Astrocyte (in vitro differentiated cells and primary cell): ENCODE results near the gene BCAR1. TPM values are rescaled to one million over a fixed set of nuclear protein-coding genes. Genes with fewer than 3 reads are reported as not detected.

Experiments used
- DNase-seq: peaks from one replicate; pipeline ENCODE4 v3.0.0-alpha.2; 2010; ENCODE audit warnings: low read depth
- FAIRE-seq: peaks from 2 replicates; lab custom pipeline; 2011; peaks lifted over from hg19 to GRCh38; lab: Jason Lieb, UNC
- H2AFZ ChIP-seq: 2 replicates; pipeline ENCODE4 v1.6.0; 2012; ENCODE audit warnings: low read depth, low read length, inconsistent platforms
- H3K27ac ChIP-seq: 2 replicates; pipeline ENCODE4 v1.5.1; 2011; ENCODE audit warnings: low read depth, low read length, inconsistent platforms
- H3K27me3 ChIP-seq: 2 replicates; pipeline ENCODE4 v1.6.0; 2011; ENCODE audit warnings: low read length, inconsistent platforms; ENCODE audit not compliant: insufficient read depth
- H3K36me3 ChIP-seq: 2 replicates; pipeline ENCODE4 v1.5.1; 2011; ENCODE audit warnings: low read length, inconsistent platforms; ENCODE audit not compliant: insufficient read depth
- H3K4me1 ChIP-seq: 2 replicates; pipeline ENCODE4 v1.5.1; 2011; ENCODE audit warnings: low read length, inconsistent platforms; ENCODE audit not compliant: insufficient read depth
- H3K4me2 ChIP-seq: 2 replicates; pipeline ENCODE4 v1.6.0; 2012; ENCODE audit warnings: low read length, inconsistent platforms
- H3K4me3 ChIP-seq: 2 replicates; pipeline ENCODE4 v1.5.1; 2011; ENCODE audit warnings: low read depth, mild to moderate bottlenecking, low read length, inconsistent platforms; ENCODE audit not compliant: insufficient read depth
- H3K79me2 ChIP-seq: 2 replicates; pipeline ENCODE4 v1.6.0; 2012; ENCODE audit warnings: mild to moderate bottlenecking, low read length, inconsistent platforms; ENCODE audit not compliant: insufficient read depth
- H3K9ac ChIP-seq: 2 replicates; pipeline ENCODE4 v1.6.0; 2012; ENCODE audit warnings: mild to moderate bottlenecking, low read length, inconsistent platforms
- H3K9me3 ChIP-seq: 2 replicates; pipeline ENCODE4 v1.5.1; 2012; ENCODE audit warnings: low read depth, mild to moderate bottlenecking, low read length, inconsistent platforms; ENCODE audit not compliant: insufficient read depth
- H4K20me1 ChIP-seq: 2 replicates; pipeline ENCODE4 v1.6.0; 2012; ENCODE audit warnings: low read length, inconsistent platforms; ENCODE audit not compliant: insufficient read depth
- H3K27ac Mint-ChIP-seq: one replicate; pipeline ENCODE4 v1.8.0; 2021; ENCODE audit warnings: mild to moderate bottlenecking, mixed read lengths; ENCODE audit not compliant: unreplicated experiment
- H3K27me3 Mint-ChIP-seq: one replicate; pipeline ENCODE4 v1.8.0; 2021; ENCODE audit warnings: low read depth, mixed read lengths; ENCODE audit not compliant: unreplicated experiment
- H3K36me3 Mint-ChIP-seq: one replicate; pipeline ENCODE4 v1.8.0; 2021; ENCODE audit warnings: low read depth, mixed read lengths; ENCODE audit not compliant: unreplicated experiment
- H3K4me1 Mint-ChIP-seq: one replicate; pipeline ENCODE4 v1.8.0; 2021; ENCODE audit warnings: low read depth, mixed read lengths; ENCODE audit not compliant: unreplicated experiment
- H3K4me3 Mint-ChIP-seq: one replicate; pipeline ENCODE4 v1.8.0; 2021; ENCODE audit warnings: mild to moderate bottlenecking, moderate library complexity, mixed read lengths; ENCODE audit not compliant: unreplicated experiment
- H3K9me3 Mint-ChIP-seq: one replicate; pipeline ENCODE4 v1.8.0; 2021; ENCODE audit warnings: mild to moderate bottlenecking, mixed read lengths; ENCODE audit not compliant: unreplicated experiment
- CTCF ChIP-seq: IDR thresholded peaks from 2 replicates; pipeline ENCODE4 v1.5.1; 2011; ENCODE audit warnings: low read depth, mild to moderate bottlenecking, inconsistent platforms, low read length, moderate library complexity; ENCODE audit not compliant: insufficient read depth
- EZH2 ChIP-seq: IDR thresholded peaks from 2 replicates; pipeline ENCODE4 v1.6.1; 2012; ENCODE audit warnings: mild to moderate bottlenecking, low read length, inconsistent platforms; ENCODE audit not compliant: insufficient read depth
- total RNA-seq: library from RNA; stranded (reverse); gene quantifications from 2 replicates; pipeline ENCODE4 v1.2.1, GENCODE V29; 2021

Gene BCAR1
- total RNA-seq, 1 donor from 2014 or later = 296 TPM

DNA sequence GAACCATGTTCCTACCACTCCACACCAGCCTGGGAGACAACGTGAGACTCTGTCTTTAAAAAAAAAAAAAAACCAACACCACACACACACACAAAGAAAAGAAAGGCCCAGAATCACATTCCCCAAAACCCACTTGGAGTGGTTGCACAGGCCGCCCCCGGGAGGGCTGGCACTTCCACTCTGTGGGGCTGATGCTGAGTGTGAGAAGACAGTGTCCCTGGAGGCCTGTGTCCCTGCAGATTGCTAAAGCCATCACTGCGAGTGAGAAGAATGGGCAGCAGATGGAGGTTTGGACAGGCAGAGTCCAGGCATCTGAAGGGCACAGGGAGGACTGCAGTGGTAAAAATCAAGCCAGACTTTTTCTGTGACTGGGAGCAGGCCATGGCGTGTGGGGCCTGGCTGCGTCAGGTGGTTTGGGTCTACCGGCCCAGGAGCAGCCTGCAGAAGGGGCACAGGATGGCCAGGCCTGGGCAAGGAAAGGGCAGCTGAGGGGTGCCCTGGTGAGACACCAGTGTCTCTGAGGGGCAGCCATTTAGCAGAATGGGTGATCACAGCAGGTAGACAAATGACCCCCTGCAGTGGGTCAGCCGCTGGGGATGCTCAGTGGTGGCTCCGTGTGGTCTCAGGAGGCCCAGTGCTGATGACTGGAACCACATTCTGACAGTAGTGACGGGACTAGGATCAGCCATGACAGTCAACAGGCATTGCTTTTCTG is 57.5 kb downstream of the BCAR1 start:
- Histone ChIP-seq H3K4me2 (no peak overlapping the region), H3K4me1 (no peaks in the 10 kb centered on the region), H3K79me2 (no peaks in the 10 kb centered on the region), H3K36me3 (no peaks in the 10 kb centered on the region), H3K9me3 (no peaks in the 10 kb centered on the region), H3K27me3 (no peaks in the 10 kb centered on the region), H3K27ac (no peak overlapping the region), H3K4me3 (no peak overlapping the region), H3K9ac (no peak overlapping the region), H2AFZ (no peak overlapping the region), H4K20me1 (no peaks in the 10 kb centered on the region)
- peaks cover 1% of the 10 kb centered on the region for H3K36me3 Mint-ChIP-seq
- H3K27me3 Mint-ChIP-seq = peaks cover 28% of the 10 kb centered on the region
- H3K27ac Mint-ChIP-seq = no peak overlapping the region
- FAIRE-seq (no peak), DNase-seq (no peak)
- TF ChIP-seq EZH2 = no peak
- TF ChIP-seq CTCF = no peak
- peaks cover 31% of the 10 kb centered on the region for H3K9me3 Mint-ChIP-seq
- no peaks in the 10 kb centered on the region for H3K4me1 Mint-ChIP-seq
- no peak overlapping the region for H3K4me3 Mint-ChIP-seq

GRCh38 chr16:75193265-75193650 is 58.2 kb downstream of the BCAR1 start:
- Histone ChIP-seq H2AFZ (no peak overlapping the region), H3K27ac (no peak overlapping the region), H3K79me2 (no peaks in the 10 kb centered on the region), H3K27me3 (no peaks in the 10 kb centered on the region), H3K9me3 (no peaks in the 10 kb centered on the region), H3K36me3 (no peaks in the 10 kb centered on the region), H3K4me3 (no peak overlapping the region), H3K9ac (no peak overlapping the region), H3K4me2 (no peak overlapping the region), H4K20me1 (no peaks in the 10 kb centered on the region), H3K4me1 (no peaks in the 10 kb centered on the region)
- no peak for DNase-seq
- FAIRE-seq = no peak
- TF ChIP-seq EZH2 (no peak), CTCF (no peak)
- no peak overlapping the region for H3K27ac Mint-ChIP-seq
- peaks cover 5% of the 10 kb centered on the region for H3K36me3 Mint-ChIP-seq
- H3K4me3 Mint-ChIP-seq = no peak overlapping the region
- H3K27me3 Mint-ChIP-seq = peaks cover 33% of the 10 kb centered on the region
- H3K4me1 Mint-ChIP-seq = no peaks in the 10 kb centered on the region
- H3K9me3 Mint-ChIP-seq = peaks cover 33% of the 10 kb centered on the region

GRCh38 chr16:75192606-75193264 is 58.7 kb downstream of the BCAR1 start:
- H3K4me1 Mint-ChIP-seq = no peaks in the 10 kb centered on the region
- TF ChIP-seq EZH2 (no peak), CTCF (no peak)
- Histone ChIP-seq H3K36me3 (no peaks in the 10 kb centered on the region), H3K79me2 (no peaks in the 10 kb centered on the region), H3K4me2 (no peak overlapping the region), H3K4me1 (no peaks in the 10 kb centered on the region), H4K20me1 (no peaks in the 10 kb centered on the region), H3K9ac (no peak overlapping the region), H3K27me3 (no peaks in the 10 kb centered on the region), H3K9me3 (no peaks in the 10 kb centered on the region), H3K4me3 (no peak overlapping the region), H3K27ac (no peak overlapping the region), H2AFZ (no peak overlapping the region)
- no peak overlapping the region for H3K4me3 Mint-ChIP-seq
- peaks cover 33% of the 10 kb centered on the region for H3K27me3 Mint-ChIP-seq
- peaks cover 5% of the 10 kb centered on the region for H3K36me3 Mint-ChIP-seq
- DNase-seq (no peak), FAIRE-seq (no peak)
- no peak overlapping the region for H3K27ac Mint-ChIP-seq
- H3K9me3 Mint-ChIP-seq = peaks cover 33% of the 10 kb centered on the region
